ENCODE measurements around the gene PREP.

The PREP gene

GRCh38 chr6:105304825-105305224 lies 98.1 kb downstream of the PREP start:
- no peak for DNase-seq

- DNase-seq = no peak
These were observed 98.5 kb downstream of the PREP start for GRCh38 chr6:105304366-105304765.

GRCh38 chr6:105302617-105303128 lies 100.2 kb downstream of the PREP start:
- no peak for DNase-seq

GRCh38 chr6:105301756-105302616 lies 100.9 kb downstream of the PREP start:
- DNase-seq = peak; percentile 44

- DNase-seq = peak; percentile 45
These were observed 101.8 kb downstream of the PREP start for GRCh38 chr6:105301072-105301503.

GRCh38 chr6:105300090-105300489 lies 102.8 kb downstream of the PREP start:
- peak; percentile 53 for DNase-seq

GRCh38 chr6:105294129-105294528 lies 108.8 kb downstream of the PREP start:
- DNase-seq = no peak

- no peak for DNase-seq
These were observed 110.1 kb downstream of the PREP start for GRCh38 chr6:105292689-105293339.

- no peak for DNase-seq
These were observed 111.4 kb downstream of the PREP start for GRCh38 chr6:105291525-105291924.

GRCh38 chr6:105282631-105283585 lies 120.0 kb downstream of the PREP start:
- no peak for DNase-seq

GRCh38 chr6:105280033-105280432 lies 122.8 kb downstream of the PREP start:
- no peak for DNase-seq

- DNase-seq = no peak
These were observed 123.4 kb downstream of the PREP start for GRCh38 chr6:105279463-105279862.

- DNase-seq = no peak
These were observed 124.1 kb downstream of the PREP start for GRCh38 chr6:105278813-105279212.

GRCh38 chr6:105278035-105278434 lies 124.8 kb downstream of the PREP start:
- no peak for DNase-seq

GRCh38 chr6:105276374-105276773 lies 126.5 kb downstream of the PREP start:
- no peak for DNase-seq

GRCh38 chr6:105275542-105275941 lies 127.3 kb downstream of the PREP start:
- no peak for DNase-seq

- DNase-seq = no peak
These were observed 128.2 kb downstream of the PREP start for GRCh38 chr6:105274678-105275077.

- no peak for DNase-seq
These were observed 129.3 kb downstream of the PREP start for GRCh38 chr6:105273589-105273988.

- DNase-seq = peak; percentile 14
These were observed 130.1 kb downstream of the PREP start for GRCh38 chr6:105272786-105273185.

- peak; percentile 88 for DNase-seq
These were observed 132.4 kb downstream of the PREP start for GRCh38 chr6:105270511-105270910.

GRCh38 chr6:105269390-105269789 lies 133.5 kb downstream of the PREP start:
- no peak for DNase-seq

Data from fibroblast of skin of abdomen (primary cell).